DMS 273 treated with DMSO at 0.1 percent for 48 hours (cell line): ENCODE measurements around the gene STK11IP.

Experiments used
- DNase-seq: peaks from one replicate; lab custom pipeline; 2025; lab: John Stamatoyannopoulos, UW

The STK11IP gene

GRCh38 chr2:219619235-219619634, 21.6 kb downstream of the STK11IP start:
- DNase-seq, result no peak

DNA sequence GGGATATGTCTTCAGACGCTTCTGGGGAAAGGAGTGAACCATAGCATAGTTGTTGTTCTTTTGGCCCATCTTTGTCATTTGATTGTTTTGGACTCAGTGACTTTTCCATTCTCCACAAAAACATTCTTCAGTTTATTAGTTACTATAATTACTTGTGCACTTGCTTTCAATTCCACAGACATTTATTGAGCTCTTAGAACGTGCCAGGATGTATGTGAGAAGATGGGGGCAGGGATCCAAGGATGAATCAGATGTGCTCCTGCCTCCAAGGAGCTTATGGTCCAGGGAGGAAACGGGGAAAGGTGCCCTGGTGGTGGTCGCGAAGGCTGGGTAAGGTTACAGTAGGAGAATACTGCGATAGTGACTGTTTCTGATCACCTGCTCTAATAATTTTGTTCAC, 22.9 kb downstream of the STK11IP start:
- no peak for DNase-seq

GRCh38 chr2:219621935-219622334, 24.3 kb downstream of the STK11IP start:
- DNase-seq, result no peak

GRCh38 chr2:219622472-219622871, 24.8 kb downstream of the STK11IP start:
- DNase-seq, result no peak

DNA sequence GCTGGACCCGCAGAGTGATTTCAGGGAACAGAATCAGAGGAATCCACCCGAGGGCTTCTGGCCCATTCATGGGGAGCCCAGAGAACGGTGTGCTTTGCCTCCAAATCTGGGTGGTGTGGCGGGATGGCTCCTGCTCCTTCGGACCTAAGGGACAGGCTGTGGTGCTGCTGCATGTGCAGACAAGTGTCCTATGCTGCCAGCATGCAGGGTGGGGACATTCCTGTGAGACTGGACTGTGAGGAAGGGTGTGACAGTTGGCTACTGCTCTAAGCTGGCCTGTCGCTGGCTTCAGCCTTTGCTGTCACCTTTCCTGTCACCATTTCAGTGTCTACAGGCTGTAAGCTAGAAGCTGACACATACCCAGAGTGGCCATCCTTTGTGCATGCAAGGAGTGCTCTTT, 26.9 kb downstream of the STK11IP start:
- no peak for DNase-seq

GRCh38 chr2:219625179-219625578, 27.5 kb downstream of the STK11IP start:
- no peak for DNase-seq

DNA sequence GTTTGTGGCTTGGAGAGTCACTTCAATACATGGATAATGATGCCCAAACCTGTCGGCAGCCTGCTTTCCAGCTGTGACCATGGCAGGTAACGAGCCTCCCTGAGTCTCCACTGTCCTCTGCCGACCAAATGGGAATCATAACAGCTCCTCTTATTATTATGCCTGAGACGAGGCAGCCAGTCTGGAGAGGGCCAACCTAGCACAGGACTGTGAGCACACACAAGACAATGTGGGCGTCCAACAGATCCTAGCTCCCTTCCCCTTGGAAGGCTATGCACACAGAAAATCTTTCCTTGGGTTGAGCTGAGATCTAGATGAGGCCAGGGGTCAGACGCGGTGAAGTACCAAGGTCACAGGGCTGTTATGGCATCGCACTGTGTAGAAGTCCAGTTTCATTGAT, 28.9 kb downstream of the STK11IP start:
- DNase-seq, result no peak

GRCh38 chr2:219627103-219628100, 29.7 kb downstream of the STK11IP start, which contains the start of gene SLC4A3:
SLC4A3 (plus strand) TSS chr2:219627630; CDS start chr2:219627993, 363 bp downstream.
- no peak for DNase-seq

- no peak for DNase-seq
Observed at GRCh38 chr2:219628235-219628985, 30.8 kb downstream of the STK11IP start.

DNA sequence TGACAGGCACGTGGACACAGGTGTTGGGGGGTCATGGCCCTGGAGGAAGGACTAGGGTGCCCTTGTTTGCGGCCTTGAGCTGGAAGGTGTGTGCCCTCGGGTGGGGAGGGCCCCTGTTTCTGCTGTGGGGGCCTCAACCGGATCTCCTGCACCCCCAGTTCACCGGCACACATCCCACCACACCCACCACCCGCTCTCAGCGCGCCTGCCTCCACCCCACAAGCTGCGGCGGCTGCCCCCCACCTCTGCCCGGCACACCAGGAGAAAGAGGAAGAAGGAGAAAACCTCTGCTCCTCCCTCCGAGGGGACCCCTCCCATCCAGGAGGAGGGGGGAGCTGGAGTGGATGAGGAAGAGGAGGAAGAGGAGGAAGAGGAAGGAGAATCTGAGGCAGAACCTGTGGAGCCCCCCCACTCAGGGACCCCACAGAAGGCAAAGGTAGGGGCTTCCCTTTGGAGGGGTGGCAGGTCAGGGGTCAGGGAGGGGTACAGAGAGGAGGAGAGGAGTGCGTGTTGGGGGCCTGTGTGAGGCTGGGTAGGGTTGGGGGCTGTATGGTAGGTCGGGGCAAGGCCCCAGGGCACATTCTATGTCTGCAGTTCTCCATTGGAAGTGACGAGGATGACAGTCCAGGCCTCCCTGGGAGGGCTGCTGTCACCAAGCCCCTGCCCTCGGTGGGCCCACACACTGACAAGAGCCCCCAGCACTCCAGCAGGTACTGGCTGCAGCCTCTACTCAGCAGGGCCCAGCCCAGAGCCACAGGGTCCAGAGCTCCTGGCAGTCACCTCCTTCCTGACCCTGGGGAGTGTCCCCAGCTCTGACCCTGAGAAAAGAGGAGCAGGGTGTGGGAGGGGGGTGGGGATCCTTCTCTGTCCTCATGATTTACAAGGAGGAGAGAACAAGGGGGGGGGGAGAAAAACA, 31.6 kb downstream of the STK11IP start:
- no peak for DNase-seq

DNA sequence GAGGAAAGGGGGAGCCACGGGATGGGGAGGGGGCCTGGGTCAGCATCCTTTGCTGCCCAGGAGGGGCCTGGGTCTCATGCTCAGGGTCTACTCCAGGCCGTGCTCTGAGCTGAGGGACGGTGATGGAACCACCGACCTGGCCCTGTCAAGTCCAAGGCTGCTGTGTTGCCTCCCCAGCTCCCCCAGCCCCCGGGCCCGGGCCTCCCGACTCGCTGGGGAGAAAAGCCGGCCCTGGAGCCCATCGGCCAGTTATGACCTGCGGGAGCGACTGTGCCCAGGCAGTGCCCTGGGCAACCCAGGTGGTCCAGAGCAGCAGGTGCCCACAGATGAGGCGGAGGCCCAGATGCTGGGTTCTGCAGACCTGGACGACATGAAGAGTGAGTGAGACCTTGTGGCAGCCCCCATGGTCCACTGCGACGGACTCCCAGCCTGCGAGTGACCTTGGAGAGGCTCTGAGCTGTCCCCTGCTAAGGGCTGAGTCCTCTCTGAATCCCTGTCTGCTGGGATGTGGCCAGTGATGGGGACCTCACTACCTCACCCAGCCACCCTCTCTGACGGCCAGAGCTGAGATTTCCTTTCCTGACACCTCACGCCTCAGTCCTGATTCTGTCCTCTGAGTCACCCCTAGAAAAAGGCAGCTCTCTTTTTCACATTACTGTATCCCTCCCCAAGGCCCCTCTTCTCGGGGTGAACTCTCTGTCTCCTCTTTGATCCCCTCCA, 32.5 kb downstream of the STK11IP start:
- DNase-seq, result no peak

DNA sequence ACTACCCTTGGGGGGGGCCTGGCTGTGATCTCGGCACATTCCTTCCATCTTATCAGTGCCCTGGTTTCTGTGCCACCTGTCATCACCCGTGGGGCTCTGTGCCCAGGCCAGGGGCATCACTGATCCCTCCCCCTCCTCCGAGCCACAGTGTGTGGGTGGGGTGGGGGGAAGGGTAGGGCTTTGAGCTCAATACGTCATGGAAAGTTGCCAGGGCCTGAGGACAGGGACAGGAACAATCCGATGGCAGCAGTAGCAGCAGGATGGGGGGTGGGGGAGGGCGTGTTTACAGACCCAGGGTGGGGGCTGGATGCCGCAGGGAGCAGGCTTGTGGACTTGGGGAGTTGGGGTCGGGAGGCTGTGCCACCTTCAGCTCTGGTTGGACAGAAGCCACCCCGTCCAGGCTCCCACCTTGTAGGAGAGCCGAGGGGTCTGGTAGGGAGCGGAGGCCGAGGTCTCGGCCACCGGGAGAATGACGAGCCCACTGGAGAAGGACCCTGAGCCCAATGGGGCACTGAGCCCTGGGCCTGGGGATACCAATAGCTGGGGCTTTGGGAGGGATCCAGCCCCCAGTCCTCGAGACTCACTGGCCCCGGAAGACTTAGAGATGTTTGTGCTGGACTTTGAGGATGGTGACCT, 33.2 kb downstream of the STK11IP start:
- DNase-seq, result no peak

DNA sequence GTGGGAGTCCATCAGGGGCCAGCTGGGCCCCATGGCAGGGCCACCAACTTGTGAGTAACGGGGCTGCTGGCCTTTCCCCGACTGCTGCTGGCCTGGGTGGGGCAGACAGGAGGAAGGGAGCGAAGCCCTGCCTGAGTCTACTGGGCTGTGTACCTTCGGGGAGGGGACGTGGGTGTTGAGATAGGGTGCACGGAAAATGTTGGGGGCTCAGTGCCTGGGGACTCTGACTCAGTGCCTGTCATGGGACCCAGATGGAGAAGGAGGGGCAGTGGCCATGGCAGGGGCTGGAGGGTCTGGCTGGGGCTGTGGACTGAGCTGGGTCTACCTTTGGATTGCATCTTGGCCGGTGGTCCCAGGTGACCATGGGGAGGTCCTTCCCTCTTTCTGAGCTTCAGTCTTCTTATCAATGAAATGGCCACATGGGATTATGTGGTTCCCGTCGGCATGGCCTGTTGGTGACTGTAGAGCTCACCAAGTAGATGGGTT, 33.8 kb downstream of the STK11IP start:
- DNase-seq, result no peak

GRCh38 chr2:219631904-219632759, 34.5 kb downstream of the STK11IP start:
- DNase-seq, result no peak

- DNase-seq, result no peak
Observed at GRCh38 chr2:219632760-219633105, 35.1 kb downstream of the STK11IP start.

- peak; percentile 26 for DNase-seq
Observed at GRCh38 chr2:219633276-219634065, 35.8 kb downstream of the STK11IP start.

DNA sequence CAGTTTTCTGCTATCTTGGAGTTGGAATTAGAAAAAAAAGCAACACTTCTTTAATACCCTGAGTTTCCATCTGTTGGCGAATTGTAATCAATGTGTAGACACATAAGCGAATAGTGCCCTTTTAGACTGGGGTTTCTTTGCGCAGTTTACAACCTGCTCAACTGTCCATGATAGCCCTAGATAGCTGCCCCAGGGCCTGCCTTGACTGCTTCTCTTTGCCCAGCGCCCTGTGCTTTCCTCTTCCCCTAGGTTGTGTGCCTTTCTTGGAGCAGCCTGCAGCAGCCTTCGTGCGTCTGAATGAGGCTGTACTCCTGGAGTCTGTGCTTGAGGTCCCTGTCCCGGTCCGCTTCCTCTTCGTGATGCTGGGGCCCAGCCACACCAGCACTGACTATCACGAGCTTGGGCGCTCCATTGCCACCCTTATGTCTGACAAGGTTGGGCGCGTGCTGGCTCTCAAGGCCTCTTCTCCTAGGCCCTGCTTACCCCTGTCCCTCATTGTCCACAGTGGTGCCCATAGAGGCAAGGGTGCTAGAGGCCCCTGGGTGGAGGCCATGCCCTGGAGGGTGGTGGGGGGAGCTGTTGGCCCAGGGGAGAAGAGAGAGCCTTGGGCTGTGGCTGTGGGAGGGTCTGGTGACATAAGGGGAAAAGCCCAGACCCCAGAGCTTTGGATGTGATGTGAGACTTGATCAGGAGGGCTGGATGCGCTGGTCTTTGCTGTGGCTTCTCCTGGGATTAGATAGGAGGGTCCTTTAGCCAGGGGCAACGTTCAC, 36.7 kb downstream of the STK11IP start:
- no peak for DNase-seq
